Activated T-cell treated with anti-CD3 and anti-CD28 coated beads, Interleukin-2, amount 50 U/mL, for 1 hour (primary cell): Measurements from ENCODE around the gene SMAD6.

ENCODE experiments used
- DNase-seq: peaks from one replicate; pipeline ENCODE4 v3.0.0-alpha.2; 2020

The SMAD6 gene

GRCh38 chr15:66778314-66778665 is 76.3 kb downstream of the SMAD6 start:
- no peak for DNase-seq

GRCh38 chr15:66778716-66779115 is 76.7 kb downstream of the SMAD6 start:
- DNase-seq: no peak

GRCh38 chr15:66779331-66780009 is 77.4 kb downstream of the SMAD6 start:
- no peak for DNase-seq

GRCh38 chr15:66780172-66780972 is 78.3 kb downstream of the SMAD6 start:
- no peak for DNase-seq

DNA sequence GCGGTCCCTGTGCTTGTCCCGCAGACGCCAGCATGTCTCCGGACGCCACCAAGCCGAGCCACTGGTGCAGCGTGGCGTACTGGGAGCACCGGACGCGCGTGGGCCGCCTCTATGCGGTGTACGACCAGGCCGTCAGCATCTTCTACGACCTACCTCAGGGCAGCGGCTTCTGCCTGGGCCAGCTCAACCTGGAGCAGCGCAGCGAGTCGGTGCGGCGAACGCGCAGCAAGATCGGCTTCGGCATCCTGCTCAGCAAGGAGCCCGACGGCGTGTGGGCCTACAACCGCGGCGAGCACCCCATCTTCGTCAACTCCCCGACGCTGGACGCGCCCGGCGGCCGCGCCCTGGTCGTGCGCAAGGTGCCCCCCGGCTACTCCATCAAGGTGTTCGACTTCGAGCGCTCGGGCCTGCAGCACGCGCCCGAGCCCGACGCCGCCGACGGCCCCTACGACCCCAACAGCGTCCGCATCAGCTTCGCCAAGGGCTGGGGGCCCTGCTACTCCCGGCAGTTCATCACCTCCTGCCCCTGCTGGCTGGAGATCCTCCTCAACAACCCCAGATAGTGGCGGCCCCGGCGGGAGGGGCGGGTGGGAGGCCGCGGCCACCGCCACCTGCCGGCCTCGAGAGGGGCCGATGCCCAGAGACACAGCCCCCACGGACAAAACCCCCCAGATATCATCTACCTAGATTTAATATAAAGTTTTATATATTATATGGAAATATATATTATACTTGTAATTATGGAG is 79.1 kb downstream of the SMAD6 start:
- no peak for DNase-seq

DNA sequence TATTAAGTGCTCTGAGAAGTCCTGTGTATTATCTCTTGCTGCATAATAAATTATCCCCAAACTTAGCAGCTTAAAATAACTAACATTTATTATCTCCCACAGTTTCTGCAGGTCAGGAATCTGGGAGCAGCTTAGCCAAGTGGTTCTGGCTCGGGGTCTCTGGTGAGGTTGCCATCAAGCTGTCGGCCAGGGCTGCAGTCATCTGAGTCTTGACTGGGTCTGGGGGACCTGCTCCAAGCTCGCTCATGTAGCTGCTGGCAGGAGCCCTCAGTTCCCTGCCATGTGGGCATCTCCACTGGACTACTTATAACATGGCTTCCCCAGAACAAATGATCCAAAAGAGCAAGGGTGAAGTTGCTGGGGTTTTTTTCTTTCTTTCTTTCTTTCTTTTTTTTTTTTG is 80.7 kb downstream of the SMAD6 start:
- DNase-seq: no peak

- DNase-seq: no peak
These were observed 81.3 kb downstream of the SMAD6 start for GRCh38 chr15:66783314-66783713.

DNA sequence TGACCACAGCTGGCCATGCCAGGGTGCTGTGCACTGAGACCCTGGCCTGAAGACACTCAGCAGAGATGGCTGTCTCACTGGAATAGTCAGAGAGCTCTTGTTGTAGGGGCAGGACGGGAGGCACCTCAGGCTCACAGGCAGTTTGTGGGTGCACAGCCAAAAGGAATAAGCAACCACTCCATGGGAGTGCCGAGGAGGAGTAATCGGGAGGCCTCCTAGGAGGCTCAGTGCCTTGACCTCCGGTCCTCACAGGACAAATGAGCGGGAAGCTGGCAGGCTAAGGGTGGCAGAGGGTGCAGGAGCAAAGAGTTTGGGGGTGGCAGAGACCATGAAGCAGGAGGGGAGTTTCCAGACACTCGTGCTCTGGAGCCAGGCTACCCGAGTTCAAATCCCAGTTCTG is 81.7 kb downstream of the SMAD6 start:
- no peak for DNase-seq

DNA sequence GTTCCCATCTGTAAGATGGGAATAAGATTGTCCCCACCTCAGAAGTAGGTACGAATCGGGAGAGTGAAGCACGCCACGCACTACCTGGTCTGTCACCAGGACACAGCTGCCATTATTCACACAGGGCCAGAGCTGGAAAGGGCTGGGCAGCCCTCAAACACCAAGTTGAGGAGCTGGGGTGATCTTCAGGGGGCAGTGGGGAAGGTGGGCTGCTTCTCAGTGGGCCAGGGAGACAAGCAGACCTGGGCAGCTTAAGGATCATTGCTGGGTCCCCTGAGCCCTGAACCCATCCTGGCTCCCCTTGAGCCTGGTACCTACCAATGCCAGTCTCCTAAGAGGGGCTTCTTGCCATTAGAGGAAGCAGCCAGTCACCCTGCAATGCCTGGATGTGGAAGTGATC is 82.1 kb downstream of the SMAD6 start:
- DNase-seq: no peak

- DNase-seq: no peak
These were observed 83.6 kb downstream of the SMAD6 start for GRCh38 chr15:66785637-66786036.

GRCh38 chr15:66786222-66786621 is 84.2 kb downstream of the SMAD6 start:
- no peak for DNase-seq

DNA sequence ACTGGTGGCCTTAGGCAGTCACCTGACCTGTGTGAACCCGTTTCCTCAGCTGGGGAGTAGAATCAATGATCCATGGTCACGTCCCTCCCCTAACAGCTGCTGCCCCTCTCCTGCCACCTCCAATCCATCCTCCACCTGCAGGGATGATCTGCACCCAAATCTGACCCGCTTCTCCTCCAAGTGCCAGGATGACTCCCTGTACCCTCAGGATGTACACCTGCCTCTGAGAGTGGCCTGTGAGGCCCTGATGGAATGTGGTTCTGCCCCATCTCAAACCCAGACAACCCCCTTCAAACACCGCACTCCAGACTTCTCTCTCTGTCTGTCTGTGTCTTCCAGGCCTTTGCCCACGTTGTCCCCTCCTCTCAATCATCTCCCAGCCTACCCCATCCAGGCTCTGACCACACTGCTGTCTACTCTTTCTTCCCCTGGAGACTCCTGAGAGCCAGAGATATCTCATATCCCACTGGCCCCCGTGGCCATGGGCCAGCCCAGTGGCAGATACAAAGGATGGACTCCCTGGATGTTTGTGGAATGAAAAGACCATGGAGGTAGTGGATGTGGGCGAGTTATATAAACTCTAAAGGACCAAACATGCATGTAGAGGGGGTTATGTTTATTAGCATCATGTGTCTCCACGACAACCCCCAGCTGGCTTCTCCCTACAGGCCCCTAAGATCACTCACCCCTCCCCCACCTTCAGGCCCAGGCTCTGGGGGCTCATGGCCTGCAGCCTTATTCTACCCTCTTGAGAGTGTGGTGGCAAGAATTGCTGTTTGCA is 84.9 kb downstream of the SMAD6 start:
- no peak for DNase-seq

- no peak for DNase-seq
These were observed 85.4 kb downstream of the SMAD6 start for GRCh38 chr15:66787489-66787871.

DNA sequence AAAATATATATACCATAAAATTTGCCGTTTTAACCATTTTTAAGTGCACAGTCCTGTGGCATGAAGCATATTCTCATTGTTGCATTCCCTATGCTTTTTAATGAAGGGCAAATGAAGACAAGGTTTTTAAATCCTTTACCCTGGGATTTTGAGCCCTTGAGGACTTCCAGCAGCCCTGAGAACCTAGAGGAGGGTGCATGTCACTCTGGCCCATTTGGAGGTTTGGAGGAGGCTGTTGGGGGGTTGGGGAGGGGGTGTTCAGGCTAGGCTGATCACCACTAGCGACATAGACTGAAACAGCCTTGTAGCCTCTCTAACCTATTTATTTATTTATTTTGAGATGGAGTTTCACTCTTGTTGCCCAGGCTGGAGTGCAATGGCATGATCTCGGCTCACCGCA is 86.0 kb downstream of the SMAD6 start:
- DNase-seq: no peak

GRCh38 chr15:66789029-66790025 is 87.3 kb downstream of the SMAD6 start:
- DNase-seq: no peak

GRCh38 chr15:66795851-66796250 is 93.8 kb downstream of the SMAD6 start:
- DNase-seq: no peak

DNA sequence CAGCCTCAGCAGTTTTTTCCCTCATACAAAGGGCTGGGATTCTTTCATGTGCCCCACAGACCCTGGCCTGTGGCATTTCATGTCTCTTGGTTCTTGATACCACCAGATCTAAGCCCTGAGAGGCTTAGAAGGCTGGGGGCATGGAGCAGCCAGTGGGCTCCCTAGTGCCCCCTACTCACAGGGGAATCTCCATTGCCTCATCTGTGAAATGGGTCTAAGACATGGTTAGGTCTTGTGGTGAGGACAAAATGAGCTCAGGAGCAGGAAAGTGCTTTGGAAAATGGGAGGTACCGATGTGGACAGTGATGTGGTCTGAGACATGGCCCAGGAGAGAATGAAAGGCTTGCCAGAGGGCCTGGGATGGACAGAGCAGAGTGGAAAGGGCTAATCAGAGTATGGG is 94.3 kb downstream of the SMAD6 start:
- no peak for DNase-seq

DNA sequence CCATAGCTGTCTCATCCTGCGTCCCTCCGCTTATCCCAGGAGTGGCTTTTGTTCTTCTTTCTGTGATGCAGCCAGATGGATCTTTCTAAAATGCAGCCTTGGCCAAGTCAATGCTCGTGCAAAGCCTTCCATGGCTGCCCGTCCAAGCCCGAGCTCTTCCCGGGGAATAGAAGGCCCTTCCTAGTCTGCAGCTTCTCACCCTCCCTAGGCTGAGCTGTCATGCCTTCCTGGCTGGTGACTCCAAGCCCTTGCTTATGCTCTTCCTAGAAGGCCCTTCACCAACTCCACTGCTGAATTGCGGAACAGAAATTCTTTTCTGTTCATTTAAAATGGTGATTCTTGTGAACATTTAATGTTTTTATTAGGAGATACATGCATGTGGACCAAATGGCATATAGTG is 95.9 kb downstream of the SMAD6 start:
- no peak for DNase-seq

DNA sequence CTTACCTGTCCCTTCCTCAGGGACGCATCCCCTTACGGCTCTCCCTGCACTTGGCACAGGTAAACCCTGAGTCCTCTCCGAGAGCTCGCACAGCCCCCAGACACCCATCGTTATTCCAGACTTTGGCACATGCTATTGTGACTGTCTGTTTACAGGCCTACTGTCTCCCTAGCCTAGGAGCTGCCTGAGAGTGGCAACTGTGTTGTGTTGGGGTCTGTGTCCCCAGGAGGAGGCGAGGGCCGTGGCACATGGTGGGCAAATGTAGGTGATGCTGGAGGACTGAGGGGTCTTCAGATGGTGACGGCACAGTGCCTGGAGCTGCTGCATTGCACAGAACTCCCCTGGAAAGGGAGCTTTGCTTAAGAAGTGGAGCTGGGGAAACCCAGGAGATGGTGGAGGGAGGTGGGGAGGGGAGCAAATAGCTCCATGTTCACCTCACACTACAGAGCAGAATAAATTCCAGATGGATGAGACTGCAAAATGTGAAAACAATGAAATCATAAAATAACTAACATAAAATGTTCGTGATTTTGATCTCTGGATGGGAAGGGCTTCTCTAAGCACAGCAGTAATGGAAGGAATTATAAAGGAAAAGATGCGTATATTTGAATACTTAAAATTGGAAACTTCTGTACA is 96.5 kb downstream of the SMAD6 start:
- no peak for DNase-seq

DNA sequence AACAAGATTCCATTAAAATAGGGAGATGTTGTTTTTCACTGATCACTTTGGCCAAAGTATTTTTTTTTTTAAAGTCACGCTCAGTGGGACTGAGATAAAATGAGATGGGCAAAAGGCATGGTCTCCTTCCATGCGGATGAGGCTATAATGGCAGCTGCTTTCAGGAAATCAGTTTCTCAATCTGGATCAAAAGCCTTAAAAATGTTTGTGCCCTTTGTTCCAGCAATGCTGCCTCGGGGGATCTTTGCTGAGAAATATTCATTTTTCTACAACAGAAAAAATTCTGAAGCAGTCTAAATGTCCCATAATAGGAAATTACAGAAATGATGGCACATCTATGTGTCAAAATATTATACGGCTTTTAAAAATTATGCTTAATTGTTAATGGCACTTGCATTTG is 97.2 kb downstream of the SMAD6 start:
- DNase-seq: no peak

DNA sequence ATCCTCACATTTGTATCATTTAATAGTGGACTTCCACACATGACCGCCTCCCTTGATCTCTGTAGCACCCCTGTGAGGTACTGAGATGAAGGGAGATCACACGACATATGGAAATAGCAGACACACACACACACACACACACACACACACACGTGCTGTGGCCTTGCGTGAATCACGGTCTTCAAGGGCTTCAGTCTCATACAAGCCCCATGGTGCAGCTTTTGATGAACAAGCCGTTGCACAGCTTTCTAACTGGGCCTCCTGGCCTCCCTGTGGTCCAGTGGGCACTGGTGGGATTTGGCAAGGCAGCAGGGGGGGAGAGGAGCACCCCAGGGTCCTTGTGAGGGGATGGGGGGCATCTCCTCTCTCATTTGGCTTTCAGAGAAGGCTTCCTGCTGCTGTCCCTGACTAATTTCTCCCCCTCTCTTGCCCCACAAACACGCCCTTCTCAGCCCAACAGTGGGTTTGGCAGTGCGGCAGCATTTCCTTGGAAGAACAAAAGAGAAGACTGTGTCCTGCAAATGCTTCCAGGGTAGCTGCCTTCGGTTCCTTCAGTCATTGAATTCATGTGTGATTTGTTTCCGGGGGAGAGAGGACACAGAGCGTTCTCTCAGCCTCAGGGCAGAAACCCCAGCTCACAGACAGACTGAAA is 98.7 kb downstream of the SMAD6 start:
- DNase-seq: no peak
